NCI-H128 (cell line): ENCODE results near the gene AMBRA1.

Experiments
- DNase-seq: peaks from one replicate; lab custom pipeline; 2025; ENCODE audit not compliant: unreplicated experiment; lab: John Stamatoyannopoulos, UW

Gene AMBRA1

DNA sequence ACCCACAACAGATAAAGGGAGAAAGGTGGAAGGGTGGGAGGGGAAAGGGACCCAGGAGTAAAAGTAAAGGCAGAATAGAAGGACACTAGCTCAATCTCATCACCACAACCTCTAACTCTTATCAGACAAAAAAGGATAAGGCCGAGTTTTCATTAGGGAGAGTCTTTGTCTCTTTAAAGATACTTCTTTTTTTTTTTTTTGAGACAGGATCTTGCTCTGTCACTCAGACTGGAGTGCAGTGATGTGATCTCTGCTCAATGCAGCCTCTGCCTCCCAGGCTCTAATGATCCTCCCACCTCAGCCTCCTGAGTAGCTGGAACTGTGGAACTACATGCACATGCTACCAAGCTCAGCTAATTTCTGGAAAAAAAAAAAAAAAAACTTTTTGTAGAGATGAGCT lies 116.7 kb downstream of the AMBRA1 start:
- DNase-seq, result no peak

DNA sequence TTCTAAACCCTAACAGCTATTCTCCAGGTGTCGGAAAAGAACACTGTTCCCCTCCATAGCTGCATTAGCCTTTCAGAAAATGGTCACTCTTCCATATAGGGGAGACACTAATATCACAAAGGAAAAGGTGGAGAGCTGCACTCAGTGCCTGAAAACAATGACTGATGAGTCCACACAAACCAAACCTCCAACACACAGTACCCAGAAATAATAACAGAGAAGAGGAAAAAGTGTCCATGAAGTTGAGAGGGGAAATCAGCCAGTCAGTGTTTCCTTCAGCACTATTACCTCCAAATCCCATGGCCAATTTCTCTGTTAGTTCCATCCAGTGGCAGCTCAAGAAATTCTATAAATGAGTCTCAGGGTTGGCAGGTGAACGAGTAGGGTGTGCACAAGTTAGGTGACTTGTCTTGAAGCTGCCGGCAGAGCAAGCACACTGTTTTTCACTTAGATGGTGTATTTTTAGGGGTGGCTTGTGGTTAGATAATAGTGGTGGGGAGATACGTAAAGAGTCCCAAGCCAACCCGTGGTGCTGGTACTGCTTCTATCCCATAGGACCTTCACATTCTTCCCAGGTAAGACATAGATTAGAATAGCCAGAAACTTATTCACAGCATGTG lies 117.8 kb downstream of the AMBRA1 start:
- no peak for DNase-seq

DNA sequence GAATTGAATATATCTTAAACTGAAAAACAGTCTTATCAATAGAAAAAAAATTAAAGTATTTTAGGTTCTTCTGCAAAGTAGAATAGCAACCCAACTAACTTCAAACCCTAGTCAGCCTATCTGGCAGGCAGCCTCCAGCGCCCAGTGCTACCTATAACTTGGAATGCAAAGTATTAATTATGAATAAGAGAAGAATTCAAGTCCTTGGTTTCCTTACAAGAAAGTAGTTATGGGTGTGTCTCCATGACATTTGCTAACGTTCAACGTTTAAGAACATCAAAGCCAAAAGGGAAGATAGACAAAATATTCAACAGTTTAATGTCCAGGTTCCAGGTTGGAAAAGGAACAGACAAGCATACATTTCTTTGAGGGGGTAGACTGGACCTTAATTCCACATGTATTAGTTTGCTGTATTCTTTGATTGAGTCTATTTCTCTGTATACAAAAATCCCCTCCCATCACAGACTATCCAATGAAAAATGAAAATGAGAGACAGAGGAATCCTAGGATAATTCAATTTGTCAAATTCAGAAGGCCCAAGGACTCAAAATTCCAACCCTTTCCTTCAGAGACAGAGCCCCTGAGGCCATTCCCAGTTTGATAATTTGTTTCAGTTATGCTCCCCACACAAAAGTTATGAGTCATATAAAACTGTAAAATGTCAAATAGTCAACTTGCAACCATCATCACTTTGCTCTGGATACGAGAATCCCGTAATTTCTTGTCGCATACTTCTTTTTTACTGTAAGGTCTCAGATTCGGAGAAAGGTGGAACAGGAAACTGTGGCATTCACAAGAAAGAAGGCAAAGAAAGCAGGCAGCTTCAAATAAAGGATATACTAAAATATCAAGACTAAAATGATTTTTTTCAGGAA lies 118.5 kb downstream of the AMBRA1 start:
- no peak for DNase-seq

DNA sequence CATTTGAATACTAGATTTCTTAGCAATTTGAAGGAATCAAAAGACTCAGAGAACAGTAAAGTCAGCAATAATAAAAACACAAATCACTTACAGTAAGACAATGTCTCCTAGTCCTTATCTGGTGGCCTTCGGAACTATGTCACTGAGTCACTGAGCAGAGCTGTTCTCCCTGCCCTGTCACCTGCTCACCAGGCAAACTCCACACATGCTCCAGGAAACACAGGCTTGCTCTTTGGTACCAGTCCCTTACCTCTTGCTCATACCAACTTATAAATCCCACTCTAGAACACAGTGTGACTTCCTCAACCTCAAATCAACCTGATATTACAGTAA lies 121.2 kb downstream of the AMBRA1 start:
- no peak for DNase-seq

DNA sequence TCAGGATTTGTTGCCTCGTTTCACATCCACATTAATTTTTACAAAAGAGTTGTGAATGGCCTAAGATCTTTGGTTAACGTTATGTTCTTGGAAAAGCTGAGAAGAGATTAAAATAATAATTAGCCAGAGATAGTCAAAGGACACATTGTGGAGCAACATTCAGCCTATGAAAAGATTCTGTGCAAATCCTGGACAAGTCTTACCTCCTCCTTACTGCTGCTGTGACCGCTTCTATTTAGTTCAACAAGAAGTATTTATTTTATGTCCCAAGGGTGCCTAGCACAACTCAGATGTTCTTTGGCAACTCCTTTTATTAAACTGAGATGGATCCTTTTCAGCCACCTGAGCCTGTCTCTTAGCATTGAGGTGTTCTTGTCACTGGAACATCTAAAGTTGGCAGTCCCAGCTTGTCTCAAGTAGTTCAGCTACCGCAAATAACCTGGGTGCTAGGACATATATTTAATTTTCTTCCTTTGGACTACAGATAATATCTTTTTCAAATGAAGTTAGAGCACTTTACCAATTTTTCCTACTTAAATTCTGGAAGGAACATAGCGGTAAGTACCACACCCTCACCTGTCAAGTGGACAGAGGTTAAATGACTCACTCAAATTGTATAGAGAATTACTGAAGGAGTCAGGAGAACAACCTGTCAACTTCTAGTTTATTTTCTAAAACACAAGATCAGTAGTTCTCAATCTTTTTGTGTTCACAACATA lies 121.7 kb downstream of the AMBRA1 start:
- DNase-seq, result no peak

DNA sequence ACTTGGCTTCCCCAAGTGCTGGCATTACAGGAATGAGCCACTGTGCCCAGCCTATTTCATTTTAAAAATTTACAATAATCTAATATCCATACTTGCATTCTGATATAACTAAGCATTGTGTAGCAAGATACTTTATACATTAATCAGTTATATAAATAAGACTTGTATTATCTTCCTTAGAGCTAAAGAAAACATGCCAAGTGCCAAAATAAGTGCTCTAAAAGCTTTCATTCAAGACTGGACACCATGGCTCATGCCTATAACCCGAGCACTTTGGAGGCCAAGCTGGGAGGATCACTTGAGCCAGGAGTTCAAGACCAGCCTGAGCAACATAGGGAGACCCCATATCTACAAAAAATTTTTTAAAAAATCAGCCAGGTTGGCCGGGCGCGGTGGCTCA lies 123.9 kb downstream of the AMBRA1 start:
- DNase-seq, result no peak

DNA sequence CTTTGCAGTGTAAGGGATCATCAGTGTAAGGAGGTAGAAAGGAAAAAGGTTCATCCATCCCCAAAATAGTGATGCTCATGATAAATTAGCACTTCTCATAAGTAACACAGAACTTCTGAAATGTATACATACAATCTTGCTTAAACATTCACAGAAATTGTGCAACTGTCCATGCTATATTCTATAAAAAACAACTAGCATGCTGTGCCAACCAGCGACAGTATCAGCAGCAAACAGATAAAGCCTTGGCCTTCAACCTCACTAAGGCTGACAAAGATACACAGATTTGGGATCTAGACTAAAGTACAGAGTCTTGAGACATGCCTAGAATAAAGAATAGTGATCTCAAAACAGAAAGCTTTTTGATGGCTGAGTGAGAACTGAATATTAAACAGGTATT lies 128.1 kb downstream of the AMBRA1 start:
- no peak for DNase-seq

DNA sequence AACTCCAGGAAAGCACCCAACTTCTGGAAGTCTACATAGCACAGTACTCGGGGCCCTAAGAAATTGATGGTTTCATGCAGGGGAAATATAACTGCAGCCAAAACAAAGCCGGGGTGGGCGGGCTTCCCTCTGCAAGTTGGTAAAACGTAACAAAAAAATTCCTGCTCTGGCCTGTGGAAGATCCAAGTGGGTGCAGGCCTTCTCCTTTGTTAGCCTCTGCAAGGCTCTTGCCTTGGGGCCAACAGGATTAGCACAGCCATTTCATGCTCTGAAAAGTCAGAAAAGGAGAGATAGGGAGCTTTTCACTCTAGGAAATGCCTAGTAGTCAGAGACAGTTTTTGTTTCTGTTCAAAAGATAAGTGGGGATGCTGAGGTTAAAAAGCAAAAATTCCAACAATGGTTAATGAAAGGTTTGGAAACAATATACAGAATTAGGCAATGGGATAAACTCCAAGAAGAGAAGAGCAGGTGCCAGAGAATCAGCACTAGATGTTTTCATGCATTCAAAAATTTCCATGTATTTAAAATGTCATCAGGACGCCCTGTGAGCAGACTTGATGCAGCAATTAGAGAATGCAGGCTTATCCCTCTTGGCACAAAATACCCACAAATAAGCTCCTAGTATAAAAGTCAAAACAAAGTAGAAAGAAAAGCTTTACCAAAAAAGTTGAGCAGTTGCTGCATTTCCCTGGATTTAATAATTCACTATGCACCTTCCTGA lies 130.0 kb downstream of the AMBRA1 start:
- no peak for DNase-seq

DNA sequence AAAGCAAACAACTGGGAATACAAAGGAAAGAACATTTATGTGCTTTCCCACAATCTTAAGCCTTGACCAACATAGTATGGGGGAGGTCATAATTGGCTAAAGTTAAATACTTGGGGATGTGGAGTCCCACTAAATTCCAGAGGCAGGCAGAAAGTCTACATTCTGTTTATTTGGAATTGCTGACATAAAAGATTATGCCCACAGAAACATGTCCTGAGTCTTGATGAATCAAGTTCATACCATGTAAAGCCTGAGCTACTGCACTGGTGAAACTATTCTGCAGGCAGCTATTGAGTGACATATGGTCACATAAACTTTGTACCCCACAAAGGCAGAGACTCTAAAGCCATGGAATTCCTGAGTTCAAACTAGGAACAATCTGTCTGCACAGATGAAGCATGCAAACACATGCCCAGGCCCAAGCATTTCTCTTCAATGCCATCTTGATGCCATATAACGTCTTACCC lies 132.3 kb downstream of the AMBRA1 start:
- no peak for DNase-seq

DNA sequence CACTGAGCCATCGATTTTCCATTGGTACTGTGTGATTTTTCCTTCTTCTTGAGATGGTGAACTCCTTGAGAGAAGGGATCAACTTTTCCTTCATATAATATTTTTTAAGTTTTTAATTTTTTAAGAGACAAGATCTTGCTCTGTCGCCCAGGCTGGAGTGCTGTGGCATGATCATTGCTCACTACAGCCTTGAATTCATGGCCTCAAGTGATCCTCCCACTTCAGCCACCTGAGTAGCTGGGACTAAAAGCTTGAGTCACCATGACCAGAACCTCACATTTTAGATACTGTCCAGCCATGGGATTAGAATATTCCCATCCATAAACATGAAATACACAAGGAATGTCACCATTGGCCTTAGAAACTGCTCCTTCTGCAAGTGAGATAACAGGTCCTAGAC lies 135.3 kb downstream of the AMBRA1 start:
- DNase-seq, result no peak

DNA sequence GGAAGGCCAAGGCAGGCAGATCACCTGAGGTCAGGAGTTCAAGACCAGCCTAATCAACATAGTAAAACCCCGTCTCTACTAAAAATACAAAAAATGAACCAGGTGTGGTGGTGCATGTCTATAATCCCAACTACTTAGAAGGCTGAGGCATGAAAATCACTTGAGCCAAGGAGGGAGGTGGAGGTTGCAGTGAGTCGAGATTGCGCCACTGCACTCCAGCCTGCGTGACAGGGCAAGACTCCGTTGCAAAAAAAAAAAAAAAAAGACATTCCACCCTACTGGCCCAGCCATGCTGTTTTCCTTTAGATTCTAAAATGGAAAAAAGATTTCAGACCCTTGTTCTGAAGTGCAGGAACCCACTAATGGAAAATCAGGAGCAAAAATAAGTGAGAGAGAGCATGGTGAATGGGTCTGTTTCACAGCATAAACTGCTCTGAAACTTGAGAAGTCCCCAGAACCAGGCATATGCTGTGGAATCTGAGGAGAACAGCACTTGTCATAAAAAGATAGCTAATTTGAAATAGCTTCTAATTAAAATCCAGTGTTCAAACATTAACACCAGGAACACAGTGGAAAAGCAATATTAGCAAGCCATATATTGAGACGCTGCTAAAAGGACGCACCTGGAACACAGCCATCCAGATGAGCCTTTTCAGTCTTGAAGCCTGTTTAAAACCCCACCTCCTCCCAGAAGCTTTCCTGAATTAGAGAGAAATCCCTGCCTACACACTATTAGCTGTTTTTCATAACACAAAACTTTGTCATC lies 136.0 kb downstream of the AMBRA1 start:
- no peak for DNase-seq

DNA sequence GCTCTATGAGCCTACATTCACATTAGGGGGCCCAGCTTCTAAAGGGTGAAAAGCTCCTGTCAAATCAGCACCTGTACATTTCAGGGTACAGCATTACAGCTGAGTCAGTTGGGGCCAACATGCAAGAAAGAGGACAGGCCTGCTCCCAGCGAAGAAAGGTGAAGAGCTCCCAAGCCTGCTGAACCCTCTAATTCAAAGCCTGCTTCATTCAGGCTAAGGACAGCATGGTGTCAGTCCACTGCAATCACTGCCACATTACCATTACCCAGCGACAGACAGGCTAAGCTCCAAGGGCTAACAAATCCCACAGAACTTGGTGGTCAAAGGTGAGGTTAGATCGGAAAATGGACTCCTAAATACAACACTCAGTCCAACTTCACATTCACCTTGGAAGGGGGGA lies 136.8 kb downstream of the AMBRA1 start:
- DNase-seq, result no peak

DNA sequence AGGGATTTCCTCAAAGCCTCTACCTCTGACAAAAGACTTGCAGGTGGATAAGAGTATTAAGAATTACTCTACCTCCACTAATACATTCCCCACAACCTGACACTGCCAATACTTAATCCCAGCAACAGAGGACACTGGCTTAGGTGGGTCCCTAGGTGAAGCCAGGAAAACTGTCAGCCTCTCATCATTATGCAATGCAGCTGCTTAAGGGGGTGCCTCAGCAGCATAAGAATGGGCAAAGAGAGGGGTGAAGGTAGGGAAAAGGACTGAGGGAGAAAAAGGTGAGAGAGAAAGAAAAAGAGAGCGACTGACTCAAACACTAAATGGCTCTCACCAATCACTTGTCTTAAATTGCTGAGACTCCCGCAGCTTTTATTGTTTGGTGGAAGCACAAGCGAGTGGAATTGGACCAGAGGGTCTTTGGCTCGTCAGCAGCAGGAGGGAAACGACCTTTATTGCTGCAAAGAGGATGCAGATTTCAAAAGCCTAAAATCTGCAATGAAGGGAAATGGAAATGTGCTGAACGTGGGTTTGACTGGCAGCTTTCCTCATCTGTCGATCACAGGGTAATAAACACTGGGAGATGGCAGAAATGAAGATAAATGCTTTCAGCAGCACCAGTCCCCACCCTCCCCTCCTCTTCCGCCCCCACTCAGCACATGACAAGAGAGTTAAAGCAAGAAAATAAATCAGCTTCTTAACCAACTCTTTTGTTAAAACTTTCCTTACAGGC lies 137.4 kb downstream of the AMBRA1 start:
- DNase-seq, result no peak

DNA sequence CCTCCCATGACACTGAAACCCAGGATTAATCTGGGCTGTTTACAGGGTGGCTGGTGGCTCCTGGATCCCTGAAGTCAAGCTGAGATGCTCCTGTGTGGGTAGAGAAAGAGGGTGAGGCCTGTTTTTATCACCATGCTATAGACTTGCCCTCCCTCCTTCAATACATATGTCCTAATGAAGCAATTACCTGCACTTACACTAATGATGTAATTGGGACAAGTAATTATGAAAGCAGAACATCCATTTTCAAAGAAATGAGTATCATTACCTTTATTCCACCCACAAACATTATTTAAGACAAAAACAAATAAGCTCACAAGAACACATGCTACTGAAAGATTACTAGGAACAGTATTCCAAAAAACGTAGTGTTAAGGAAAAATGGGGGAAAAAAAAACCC lies 138.0 kb downstream of the AMBRA1 start:
- no peak for DNase-seq

DNA sequence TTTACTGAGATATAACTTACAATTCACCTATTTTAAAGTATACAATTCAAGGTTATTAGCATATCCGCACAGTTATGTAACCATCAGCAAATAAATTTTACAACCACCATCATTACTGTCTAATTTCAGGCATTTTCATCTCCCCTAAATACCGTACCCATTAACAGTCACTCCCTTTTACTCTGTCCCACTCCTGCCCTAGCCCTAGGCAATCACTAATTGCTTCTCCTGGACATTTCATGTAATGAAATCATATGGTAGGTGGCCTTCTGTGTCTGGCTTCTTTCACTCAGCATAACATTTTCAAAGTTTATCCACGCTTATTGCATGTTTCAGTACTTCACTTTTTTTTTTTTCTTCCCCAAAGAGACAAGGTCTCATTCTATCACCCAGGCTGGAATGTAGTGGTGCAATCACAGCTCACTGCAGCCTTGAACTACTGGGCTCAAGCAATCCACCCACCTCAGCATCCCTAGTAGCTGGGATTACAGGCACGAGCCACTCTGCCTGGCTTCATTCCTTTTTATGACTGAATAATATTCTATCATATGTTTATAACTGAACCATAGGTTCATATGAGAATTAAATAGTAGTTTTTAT lies 140.8 kb downstream of the AMBRA1 start:
- no peak for DNase-seq

DNA sequence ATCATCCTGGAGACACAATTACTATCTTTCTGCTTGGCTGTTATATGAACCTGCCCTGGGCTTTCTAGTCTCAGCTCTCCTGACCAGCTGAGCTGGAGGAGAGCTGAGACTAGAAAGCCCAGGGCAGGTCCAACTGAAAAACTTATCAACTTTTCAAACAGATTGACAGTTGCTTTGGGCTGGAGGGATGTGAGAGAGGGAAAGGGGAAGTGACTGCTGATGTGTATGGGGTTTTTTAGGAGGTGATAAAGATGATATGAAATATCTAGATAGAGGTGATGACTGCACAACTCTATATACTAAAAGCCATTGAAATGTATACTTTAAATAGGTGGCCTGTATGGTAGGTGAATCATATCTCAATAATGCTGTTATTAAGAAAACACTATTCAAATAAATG lies 142.1 kb downstream of the AMBRA1 start:
- no peak for DNase-seq

DNA sequence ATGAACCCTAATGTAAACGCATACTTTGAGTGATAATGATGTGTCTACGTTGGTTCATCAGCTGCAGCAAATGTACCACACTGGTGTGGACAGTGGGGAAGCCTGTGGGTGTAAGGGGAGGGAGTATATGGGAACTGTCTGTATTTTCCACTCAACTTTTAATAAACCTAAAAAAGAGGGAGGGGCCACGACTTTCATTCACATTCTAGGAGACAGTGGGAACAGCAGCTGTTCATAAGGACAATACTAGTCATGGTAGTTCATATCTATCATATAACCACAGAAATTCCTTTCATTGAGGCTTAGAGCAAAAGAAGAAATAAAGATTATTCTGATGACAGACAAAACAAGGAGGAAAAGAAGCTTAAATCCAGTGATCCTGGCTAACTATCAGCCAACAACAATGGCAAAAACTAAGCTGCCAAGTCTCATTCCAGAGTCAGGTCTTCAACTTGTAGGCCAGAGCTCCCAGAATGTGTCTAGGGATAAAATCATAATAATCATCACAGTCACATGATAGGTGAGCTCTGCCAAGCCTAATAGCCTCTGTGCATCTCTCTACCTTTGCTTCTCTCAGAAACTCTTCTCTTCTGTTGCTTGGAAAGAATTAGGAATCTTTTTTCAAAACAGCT lies 142.9 kb downstream of the AMBRA1 start:
- DNase-seq, result no peak

DNA sequence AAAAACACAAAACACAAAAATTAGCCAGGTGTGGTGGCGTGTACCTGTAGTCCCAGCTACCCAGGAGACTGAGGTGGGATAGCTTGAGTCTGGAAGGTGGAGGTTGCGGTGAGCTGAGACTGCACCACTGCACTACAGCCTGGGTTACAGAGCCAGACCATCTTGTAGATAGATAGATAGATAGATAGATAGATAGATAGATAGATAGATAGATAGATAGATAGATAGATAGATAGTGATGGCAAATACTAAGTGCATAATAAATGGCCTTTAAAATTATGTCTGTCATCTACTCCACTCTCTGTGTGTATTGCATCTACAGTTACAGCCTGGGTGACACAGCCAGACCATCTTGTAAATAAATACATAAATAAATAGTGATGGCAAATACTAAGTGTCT lies 146.3 kb downstream of the AMBRA1 start:
- no peak for DNase-seq
